SU-DHL-6 (cell line): ENCODE data around the gene PROS1.

Experiments
- H2AFZ ChIP-seq: fragments of 200-600 bp; sonication (generic); 2 replicates; pipeline ENCODE4 v1.6.1; 2014; ENCODE audit warnings: low read depth, mild to moderate bottlenecking, moderate library complexity, mixed read lengths, antibody characterized with exemption, low read length; ENCODE audit not compliant: severe bottlenecking
- H3F3A ChIP-seq: fragments of 200-600 bp; shearing (Covaris generic); 2 replicates; pipeline ENCODE4 v1.6.0; 2016; ENCODE audit warnings: antibody characterized with exemption, mild to moderate bottlenecking; ENCODE audit not compliant: insufficient read depth
- H3K27ac ChIP-seq: fragments of 200-600 bp; sonication (generic); 2 replicates; pipeline ENCODE4 v1.5.1; 2016; ENCODE audit warnings: low read depth, mild to moderate bottlenecking, low read length, moderate library complexity, mixed read lengths
- H3K27me3 ChIP-seq: fragments of 200-600 bp; sonication (generic), shearing (Covaris generic); 2 replicates; pipeline ENCODE4 v1.6.0; 2014; ENCODE audit warnings: mild to moderate bottlenecking, low read length
- H3K36me3 ChIP-seq: fragments of 200-600 bp; sonication (generic); 2 replicates; pipeline ENCODE4 v1.6.1; 2014; ENCODE audit warnings: mild to moderate bottlenecking, low read length, mixed read lengths
- H3K4me2 ChIP-seq: fragments of 300-600, 200-600 bp; shearing (Covaris generic), sonication (generic); 2 replicates; pipeline ENCODE4 v1.6.0; 2014; ENCODE audit warnings: low read length, low read depth, mild to moderate bottlenecking; ENCODE audit not compliant: poor library complexity, severe bottlenecking
- H3K4me3 ChIP-seq: fragments of 200-600 bp; sonication (generic); 2 replicates; pipeline ENCODE4 v1.5.1; 2014; ENCODE audit warnings: antibody characterized with exemption, low read length, mild to moderate bottlenecking, mixed read lengths; ENCODE audit not compliant: insufficient read depth, poor library complexity, severe bottlenecking
- H3K79me2 ChIP-seq: fragments of 200-600 bp; sonication (generic); 2 replicates; pipeline ENCODE4 v1.6.1; 2014; ENCODE audit warnings: mild to moderate bottlenecking, low read length, moderate library complexity; ENCODE audit not compliant: insufficient read depth
- H3K9ac ChIP-seq: fragments of 200-600 bp; sonication (generic); 2 replicates; pipeline ENCODE4 v1.7.0; 2014; ENCODE audit warnings: mild to moderate bottlenecking, low read length
- H3K9me2 ChIP-seq: fragments of 200-600 bp; sonication (generic); replicated peaks from 2 replicates; pipeline ENCODE4 v1.6.1; 2014; ENCODE audit warnings: low read length; ENCODE audit not compliant: insufficient read depth
- H3K9me3 ChIP-seq: fragments of 200-600 bp; sonication (generic); 2 replicates; pipeline ENCODE4 v1.6.1; 2014; ENCODE audit warnings: low read length, mixed read lengths; ENCODE audit not compliant: insufficient read depth
- H4K20me1 ChIP-seq: fragments of 200-600 bp; sonication (generic); 2 replicates; pipeline ENCODE4 v1.6.1; 2014; ENCODE audit warnings: low read depth, mild to moderate bottlenecking, antibody characterized with exemption, low read length, moderate library complexity, mixed read lengths
- EZH2phosphoT487 ChIP-seq: fragments of 200-600 bp; sonication (generic), shearing (Covaris generic); conservative IDR thresholded peaks from 2 replicates; pipeline ENCODE4 v1.6.1; 2018; ENCODE audit warnings: mild to moderate bottlenecking, antibody characterized with exemption, low read length, moderate library complexity, mixed read lengths
- TF ChIP-seq, protein P1 (sequence below): fragments of 200-600 bp; sonication (generic); IDR thresholded peaks from one replicate; pipeline ENCODE4 v1.5.1; 2017; ENCODE audit warnings: antibody characterized with exemption, mild to moderate bottlenecking, low read length, moderate library complexity; ENCODE audit not compliant: insufficient read depth, poor library complexity, severe bottlenecking

Gene PROS1

DNA sequence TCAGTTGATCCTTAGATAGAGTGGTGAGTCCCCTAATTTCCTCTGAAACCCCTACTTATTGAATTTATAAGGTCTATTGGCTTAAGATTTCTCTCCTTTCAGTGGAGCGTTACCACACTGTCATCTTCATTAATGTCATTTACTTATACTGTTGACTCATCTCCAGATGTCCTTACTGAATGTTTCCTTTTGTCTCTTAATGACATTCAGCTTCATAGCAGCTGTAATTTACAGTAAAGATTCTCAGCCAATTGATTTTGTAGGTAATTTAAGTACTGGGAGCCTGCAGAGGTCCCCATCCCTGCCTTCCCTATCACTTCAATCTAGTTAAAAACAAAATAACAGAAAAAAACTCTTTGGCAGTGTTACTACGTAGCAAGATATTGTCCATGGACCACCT, 35.9 kb upstream of the PROS1 start:
- Histone ChIP-seq H3K4me2 (no peak overlapping the region), H3F3A (no peaks in the 10 kb centered on the region), H2AFZ (no peak overlapping the region), H4K20me1 (no peaks in the 10 kb centered on the region), H3K36me3 (no peaks in the 10 kb centered on the region), H3K27ac (no peak overlapping the region), H3K4me3 (no peak overlapping the region), H3K9me3 (no peaks in the 10 kb centered on the region), H3K27me3 (no peaks in the 10 kb centered on the region), H3K79me2 (no peaks in the 10 kb centered on the region), H3K9ac (no peak overlapping the region), H3K9me2 (no peaks in the 10 kb centered on the region)
- TF ChIP-seq, protein P1, sequence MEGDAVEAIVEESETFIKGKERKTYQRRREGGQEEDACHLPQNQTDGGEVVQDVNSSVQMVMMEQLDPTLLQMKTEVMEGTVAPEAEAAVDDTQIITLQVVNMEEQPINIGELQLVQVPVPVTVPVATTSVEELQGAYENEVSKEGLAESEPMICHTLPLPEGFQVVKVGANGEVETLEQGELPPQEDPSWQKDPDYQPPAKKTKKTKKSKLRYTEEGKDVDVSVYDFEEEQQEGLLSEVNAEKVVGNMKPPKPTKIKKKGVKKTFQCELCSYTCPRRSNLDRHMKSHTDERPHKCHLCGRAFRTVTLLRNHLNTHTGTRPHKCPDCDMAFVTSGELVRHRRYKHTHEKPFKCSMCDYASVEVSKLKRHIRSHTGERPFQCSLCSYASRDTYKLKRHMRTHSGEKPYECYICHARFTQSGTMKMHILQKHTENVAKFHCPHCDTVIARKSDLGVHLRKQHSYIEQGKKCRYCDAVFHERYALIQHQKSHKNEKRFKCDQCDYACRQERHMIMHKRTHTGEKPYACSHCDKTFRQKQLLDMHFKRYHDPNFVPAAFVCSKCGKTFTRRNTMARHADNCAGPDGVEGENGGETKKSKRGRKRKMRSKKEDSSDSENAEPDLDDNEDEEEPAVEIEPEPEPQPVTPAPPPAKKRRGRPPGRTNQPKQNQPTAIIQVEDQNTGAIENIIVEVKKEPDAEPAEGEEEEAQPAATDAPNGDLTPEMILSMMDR, result no peak
- no peak for TF ChIP-seq EZH2phosphoT487

DNA sequence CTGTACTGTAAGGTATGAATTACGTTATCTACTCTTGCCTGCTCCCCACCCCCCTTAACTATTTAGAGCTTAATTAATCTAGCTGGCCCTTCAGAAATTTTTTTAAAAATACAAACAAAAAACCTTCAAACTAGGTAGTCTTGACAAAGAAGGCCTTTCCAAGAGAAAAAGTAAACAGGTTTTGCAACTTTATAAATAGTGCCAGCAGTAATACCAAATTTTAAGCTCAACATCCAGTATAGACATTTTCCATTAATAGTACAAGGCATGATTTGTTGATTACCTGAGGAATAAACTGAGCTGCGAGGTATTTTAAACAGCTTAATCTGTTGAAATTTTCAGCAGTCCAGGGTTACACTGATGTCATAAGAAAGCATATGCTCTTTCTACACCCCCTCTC, 34.6 kb upstream of the PROS1 start:
- no peak overlapping the region for H3K4me3 ChIP-seq
- H2AFZ ChIP-seq, result no peak overlapping the region
- H3F3A ChIP-seq, result no peaks in the 10 kb centered on the region
- H3K9ac ChIP-seq, result no peak overlapping the region
- H3K27me3 ChIP-seq, result no peaks in the 10 kb centered on the region
- H3K79me2 ChIP-seq, result no peaks in the 10 kb centered on the region
- H4K20me1 ChIP-seq, result no peaks in the 10 kb centered on the region
- H3K4me2 ChIP-seq, result no peak overlapping the region
- no peaks in the 10 kb centered on the region for H3K9me3 ChIP-seq
- no peak overlapping the region for H3K27ac ChIP-seq
- no peaks in the 10 kb centered on the region for H3K9me2 ChIP-seq
- H3K36me3 ChIP-seq, result no peaks in the 10 kb centered on the region
- no peak for TF ChIP-seq EZH2phosphoT487
- TF ChIP-seq, protein P1, result no peak

DNA sequence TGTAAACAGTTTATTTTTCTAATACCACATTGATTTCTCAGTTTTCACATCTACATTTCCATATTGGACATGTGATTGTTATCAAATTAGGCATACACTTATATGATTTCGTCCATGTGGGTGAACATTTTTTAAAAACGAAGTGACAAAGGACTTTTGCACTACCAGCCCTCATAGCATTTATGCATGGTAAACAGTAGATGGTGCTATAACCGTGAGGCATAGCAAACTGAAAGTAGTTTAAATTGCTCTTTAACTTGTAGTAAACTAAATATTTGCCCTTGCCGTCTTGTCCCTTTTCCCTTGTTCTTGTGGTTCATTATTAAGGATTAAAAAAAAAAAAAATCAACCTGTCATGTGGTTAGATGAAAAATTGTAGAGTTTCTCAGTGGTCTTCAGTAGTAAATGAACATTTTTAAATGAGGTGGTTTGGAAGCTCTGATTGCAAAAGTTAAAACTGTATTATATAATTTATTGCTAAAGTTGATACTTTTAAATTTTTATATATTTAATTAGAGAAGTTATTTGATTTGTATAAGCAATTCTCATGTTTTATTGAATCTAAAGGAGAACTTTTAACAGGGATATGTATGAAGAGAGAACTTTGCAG, 30.7 kb upstream of the PROS1 start:
- Histone ChIP-seq H4K20me1 (no peaks in the 10 kb centered on the region), H3K4me3 (no peak overlapping the region), H3K9me2 (no peaks in the 10 kb centered on the region), H3K27me3 (no peaks in the 10 kb centered on the region), H3K9me3 (no peaks in the 10 kb centered on the region), H3K36me3 (no peaks in the 10 kb centered on the region), H3K4me2 (peak overlapping the region; percentile 57), H3F3A (no peaks in the 10 kb centered on the region), H3K9ac (no peak overlapping the region; the same call in 1 of the 2 replicates), H2AFZ (no peak overlapping the region), H3K79me2 (no peaks in the 10 kb centered on the region), H3K27ac (no peak overlapping the region)
- no peak for TF ChIP-seq EZH2phosphoT487
- TF ChIP-seq, protein P1, result peak; percentile 77
